GM12878 (cell line): Measurements from ENCODE around the gene SLC4A8. TPM values are rescaled to one million over a fixed set of nuclear protein-coding genes. Genes with fewer than 3 reads are reported as not detected.
A peak's percentile ranks its signal among the peaks of the same experiment; 100 is the strongest.

Source experiments
- ATAC-seq: fragments of 200-7000 bp; cut with Tn5 transposase; 3 replicates; pipeline ENCODE4 v1.9.1; 2020; ENCODE audit warnings: mild to moderate bottlenecking, moderate library complexity
- BruUV-seq: library from RNA; stranded (reverse); fragments of 400-500 nt; replicated peaks from 2 replicates; lab custom pipeline; 2021; lab: Mats Ljungman, UMichigan
- CTCF ChIA-PET: fragments of 300-600 bp; sonication (Branson Sonifier 250); formaldehyde crosslinking; extraction: SDS; loops from one replicate; lab custom pipeline; 2021; ENCODE audit warnings: inconsistent platforms; lab: Yijun Ruan, JAX
- POLR2A ChIA-PET: fragments of 350-600 bp; formaldehyde crosslinking; extraction: SDS; loops from one replicate; lab custom pipeline; 2021; ENCODE audit warnings: inconsistent platforms; lab: Charles Lee
- RAD21 ChIA-PET: fragments of 300-600 bp; sonication (Branson Sonifier 250); formaldehyde crosslinking; loops from one replicate; lab custom pipeline; 2023; ENCODE audit warnings: antibody characterized with exemption; ENCODE audit not compliant: unreplicated experiment; lab: Charles Lee
- SMC1A ChIA-PET: fragments of 300-600 bp; sonication (Branson Sonifier 250); formaldehyde crosslinking; loops from one replicate; lab custom pipeline; 2023; ENCODE audit not compliant: unreplicated experiment, uncharacterized antibody; lab: Charles Lee
- DNase-seq: peaks from one replicate; pipeline ENCODE4 v3.0.0-alpha.2; 2011; ENCODE audit warnings: low read depth, low spot score
- FAIRE-seq: peaks from 3 replicates; lab custom pipeline; 2011; peaks lifted over from hg19 to GRCh38; lab: Jason Lieb, UNC
- H2AFZ ChIP-seq: 2 replicates; pipeline ENCODE4 v1.6.0; 2011; ENCODE audit warnings: low read depth, low read length, control low read depth; ENCODE audit not compliant: control insufficient read depth
- H3K27ac ChIP-seq: 2 replicates; pipeline ENCODE4 v1.5.1; 2011; ENCODE audit warnings: control low read depth; ENCODE audit not compliant: control insufficient read depth, insufficient read depth
- H3K27me3 ChIP-seq, 2 experiments: replicated peaks in 1 of 2; 2 replicates each; pipeline versions ENCODE4 v1.6.0 to v1.6.1; 2011; ENCODE audit warnings: low read length in 1 of 2; ENCODE audit not compliant: control insufficient read depth in 2 of 2, insufficient read depth in 2 of 2
- H3K36me3 ChIP-seq, 2 experiments: 2 replicates each; pipeline ENCODE4 v1.5.1; 2011; ENCODE audit warnings: low read length in 1 of 2; ENCODE audit not compliant: control insufficient read depth in 2 of 2, insufficient read depth in 2 of 2
- H3K4me1 ChIP-seq: 2 replicates; pipeline ENCODE4 v1.6.1; 2011; ENCODE audit warnings: mild to moderate bottlenecking, low read length, moderate library complexity, mixed read lengths; ENCODE audit not compliant: control insufficient read depth, insufficient read depth
- H3K4me2 ChIP-seq: 2 replicates; pipeline ENCODE4 v1.6.0; 2011; ENCODE audit warnings: control low read depth; ENCODE audit not compliant: control insufficient read depth, insufficient read depth
- H3K4me3 ChIP-seq: fragments of 200-600 bp; sonication (generic); 2 replicates; pipeline ENCODE4 v1.5.1; 2016
- H3K79me2 ChIP-seq: 2 replicates; pipeline ENCODE4 v1.6.0; 2011; ENCODE audit warnings: low read length; ENCODE audit not compliant: control insufficient read depth, insufficient read depth
- H3K9ac ChIP-seq: 2 replicates; pipeline ENCODE4 v1.8.0; 2011; ENCODE audit warnings: low read length, control low read depth, mixed read lengths; ENCODE audit not compliant: control insufficient read depth, insufficient read depth
- H3K9me3 ChIP-seq: replicated peaks from 3 replicates; pipeline ENCODE4 v1.5.1; 2011; ENCODE audit warnings: mild to moderate bottlenecking, low read length; ENCODE audit not compliant: control insufficient read depth, insufficient read depth
- H4K20me1 ChIP-seq: 2 replicates; pipeline ENCODE4 v1.6.0; 2011; ENCODE audit not compliant: control insufficient read depth, insufficient read depth
- NFIC ChIP-seq: IDR thresholded peaks from 2 replicates; pipeline ENCODE4 v1.6.1; 2012; ENCODE audit warnings: low read depth, mild to moderate bottlenecking, inconsistent platforms, low read length, moderate library complexity
- SMC3 ChIP-seq: IDR thresholded peaks from 2 replicates; pipeline ENCODE4 v1.6.1; 2011; ENCODE audit warnings: low read length, improper control_type of control experiment, borderline replicate concordance
- ZZZ3 ChIP-seq: IDR thresholded peaks from 2 replicates; pipeline ENCODE4 v1.6.1; 2011; ENCODE audit warnings: low read depth; ENCODE audit not compliant: control insufficient read depth, insufficient read length
- WGBS: methylation state at CpG from one replicate; pipeline ENCODE4 v1.1.6; 2016; ENCODE audit warnings: low lambda C conversion rate; ENCODE audit not compliant: insufficient replicate concordance, insufficient coverage; ENCODE audit errors: missing lambda C conversion rate; 5-methylcytosine and 5-hydroxymethylcytosine counted together
- in situ Hi-C: fragments of 300-500 bp; cut with MboI; formaldehyde crosslinking; loops from 9 replicates; pipeline ENCODE4 v1.14.3; 2018; ENCODE audit warnings: mixed read lengths
- intact Hi-C: fragments of 100-400 bp; cut with micrococcal nuclease; formaldehyde crosslinking; loops from one replicate; pipeline ENCODE4 v1.14.2; 2022; ENCODE audit not compliant: unreplicated experiment
- polyA plus RNA-seq, 11 experiments: library from polyadenylated mRNA; depleted of rRNA in 4 of 11; unstranded in 6 of 11; stranded (reverse) in 5 of 11; fragments of >200 nt; fragmentation: Nextera tagmentation in 4 of 11; fragmentation: Illumina TruSeq in 1 of 11; extraction: Ambion mirVana in 4 of 11; extraction: Trizol in 1 of 11; gene quantifications; 1 replicate in 1 of 11; 2 replicates in 10 of 11; pipeline versions ENCODE4 v1.2.1 to v1.2.3, GENCODE V29; 2011 to 2016; ENCODE audit warnings: inconsistent platforms in 2 of 11, missing spikeins in 2 of 11, low read depth in 1 of 11
- total RNA-seq, 4 experiments: library from RNA; depleted of rRNA in 3 of 4; stranded (reverse); fragments of >200 nt in 3 of 4; fragmentation: Illumina TruSeq in 1 of 4; extraction: Trizol in 1 of 4; gene quantifications; 2 replicates each; pipeline versions ENCODE4 v1.2.1 to v1.2.3, GENCODE V29; 2013 to 2021
- TF ChIP-seq, protein P1 (sequence below): IDR thresholded peaks from 2 replicates; pipeline ENCODE4 v1.6.1; 2011; ENCODE audit warnings: low read depth, mild to moderate bottlenecking, low read length, moderate library complexity, borderline replicate concordance; ENCODE audit errors: extremely low read depth

Gene SLC4A8
- total and polyA plus RNA-seq, 10 of the 15 experiments (the other 5 are each of a cell fraction or from before 2014, with no cell fraction given): 1.4 to 7.7 (median 3.7) TPM

DNA sequence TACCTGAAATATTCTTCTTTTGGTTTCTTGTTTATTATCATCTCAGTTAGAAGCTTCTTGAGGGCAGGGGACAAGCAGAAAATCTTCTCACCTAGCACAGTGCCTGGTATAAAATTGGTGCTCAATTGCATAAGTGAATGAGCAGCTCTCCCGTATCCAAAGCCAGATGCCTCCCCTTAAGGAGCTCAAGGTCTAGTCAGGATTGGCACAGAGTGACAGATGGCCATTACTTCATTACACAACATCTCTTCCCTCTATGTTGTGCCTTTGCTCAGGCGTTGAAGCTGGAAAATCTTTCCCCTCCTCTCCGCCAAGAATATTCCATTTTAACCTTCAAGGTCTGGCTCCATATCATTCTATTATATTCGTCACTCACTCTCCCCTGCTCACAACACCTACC lies 3.6 kb downstream of the SLC4A8 start:
- in situ Hi-C loops: loop anchor here (10.0 kb wide), 1 partner anchor 447 kb away; no protein-coding TSS in a partner anchor
- TF ChIP-seq, protein P1, sequence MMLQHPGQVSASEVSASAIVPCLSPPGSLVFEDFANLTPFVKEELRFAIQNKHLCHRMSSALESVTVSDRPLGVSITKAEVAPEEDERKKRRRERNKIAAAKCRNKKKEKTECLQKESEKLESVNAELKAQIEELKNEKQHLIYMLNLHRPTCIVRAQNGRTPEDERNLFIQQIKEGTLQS: no peak
- no peak for TF ChIP-seq ZZZ3
- intact Hi-C loops: loop anchor here (10.0 kb wide), 1 partner anchor 557 kb away; no protein-coding TSS in a partner anchor
- Histone ChIP-seq H3K27ac (no peak overlapping the region), H4K20me1 (no peaks in the 10 kb centered on the region), H3K79me2 (no peaks in the 10 kb centered on the region), H3K4me2 (no peak overlapping the region), H2AFZ (no peak overlapping the region), H3K4me3 (no peak overlapping the region), H3K36me3 (no peaks in the 10 kb centered on the region), H3K9me3 (no peaks in the 10 kb centered on the region), H3K4me1 (peaks cover 3% of the 10 kb centered on the region; the same call in 1 of the 2 replicates), H3K9ac (no peak overlapping the region), H3K27me3 (no peaks in the 10 kb centered on the region)
- CTCF ChIA-PET: interaction anchor here (0.6 to 14.2 kb wide), 6 partner anchors 9 to 107 kb away, joined by 3 to 183 read pairs (median 4); no protein-coding TSS in a partner anchor
- POLR2A ChIA-PET: no interaction called here
- DNase-seq: no peak
- no peak for FAIRE-seq
- BruUV-seq: no TSS peak
- SMC1A ChIA-PET: interaction anchor here (1.1 to 2.5 kb wide), 3 partner anchors 33 to 148 kb away, joined by 3 to 7 read pairs (median 4); no protein-coding TSS in a partner anchor
- no peak for ATAC-seq
- 79% methylated on average over 4 of the region's 4 CpGs for WGBS
- RAD21 ChIA-PET: interaction anchor here (1.0 kb wide), 1 partner anchor 102 kb away, joined by 4 read pairs; no protein-coding TSS in a partner anchor

- in situ Hi-C loops: loop anchor here (10.0 kb wide), 1 partner anchor 445 kb away; no protein-coding TSS in a partner anchor
- no peaks in the 10 kb centered on the region for H4K20me1 ChIP-seq
- FAIRE-seq (no peak), DNase-seq (no peak), ATAC-seq (peak; percentile 16; the same call in 1 of the 3 replicates)
- H3K27ac ChIP-seq: no peak overlapping the region
- no TSS peak for BruUV-seq
- H3K4me2 ChIP-seq: no peak overlapping the region; the same call in 1 of the 2 replicates
- ChIA-PET RAD21 (interaction anchor here (1.0 to 1.7 kb wide), 2 partner anchors 101 to 102 kb away, joined by 3 to 4 read pairs; no protein-coding TSS in a partner anchor), SMC1A (interaction anchor here (1.0 to 2.5 kb wide), 4 partner anchors 11 to 102 kb away, joined by 3 to 7 read pairs (median 4); no protein-coding TSS in a partner anchor), POLR2A (no interaction called here), CTCF (interaction anchor here (0.6 to 14.2 kb wide), 3 partner anchors 8 to 102 kb away, joined by 3 to 183 read pairs (median 7); no protein-coding TSS in a partner anchor)
- intact Hi-C loops: loop anchor here (10.0 kb wide), 1 partner anchor 555 kb away; no protein-coding TSS in a partner anchor
- WGBS: 94% methylated on average over 4 of the region's 4 CpGs
- no peaks in the 10 kb centered on the region for H3K79me2 ChIP-seq
- peak overlapping the region; percentile 18 for H2AFZ ChIP-seq
- TF ChIP-seq SMC3 (no peak), NFIC (0 out of 2 replicates have a peak, but pooled peaks have one; percentile 23)
- no peak overlapping the region for H3K4me3 ChIP-seq
- no peaks in the 10 kb centered on the region for H3K4me1 ChIP-seq
- no peaks in the 10 kb centered on the region for H3K9me3 ChIP-seq
- no peaks in the 10 kb centered on the region for H3K27me3 ChIP-seq
- H3K9ac ChIP-seq: no peak overlapping the region
- no peaks in the 10 kb centered on the region for H3K36me3 ChIP-seq
Observed at GRCh38 chr12:51429700-51430099, 5.1 kb downstream of the SLC4A8 start.
